ENCODE results near the gene ANKS1B.

ANKS1B gene

GRCh38 chr12:99917711-99918402 is 66.9 kb downstream of the ANKS1B start:
- no peak for TF ChIP-seq CTCF (IDR thresholded peaks at IDR 0.05; ENCODE audit: borderline replicate concordance, control extremely low read depth, extremely low read depth, insufficient read depth, missing control alignments)
- no peak for DNase-seq (ENCODE audit: low spot score)
- in situ Hi-C loops (cut with MboI; ENCODE audit: low sequenced_read_pairs, unreplicated experiment) = no loop called here

GRCh38 chr12:99916555-99916954 is 68.2 kb downstream of the ANKS1B start:
- in situ Hi-C loops (cut with MboI; ENCODE audit: low sequenced_read_pairs, unreplicated experiment) = no loop called here
- DNase-seq (ENCODE audit: low spot score) = no peak
- TF ChIP-seq CTCF (IDR thresholded peaks at IDR 0.05; ENCODE audit: borderline replicate concordance, control extremely low read depth, extremely low read depth, insufficient read depth, missing control alignments) = no peak

DNA sequence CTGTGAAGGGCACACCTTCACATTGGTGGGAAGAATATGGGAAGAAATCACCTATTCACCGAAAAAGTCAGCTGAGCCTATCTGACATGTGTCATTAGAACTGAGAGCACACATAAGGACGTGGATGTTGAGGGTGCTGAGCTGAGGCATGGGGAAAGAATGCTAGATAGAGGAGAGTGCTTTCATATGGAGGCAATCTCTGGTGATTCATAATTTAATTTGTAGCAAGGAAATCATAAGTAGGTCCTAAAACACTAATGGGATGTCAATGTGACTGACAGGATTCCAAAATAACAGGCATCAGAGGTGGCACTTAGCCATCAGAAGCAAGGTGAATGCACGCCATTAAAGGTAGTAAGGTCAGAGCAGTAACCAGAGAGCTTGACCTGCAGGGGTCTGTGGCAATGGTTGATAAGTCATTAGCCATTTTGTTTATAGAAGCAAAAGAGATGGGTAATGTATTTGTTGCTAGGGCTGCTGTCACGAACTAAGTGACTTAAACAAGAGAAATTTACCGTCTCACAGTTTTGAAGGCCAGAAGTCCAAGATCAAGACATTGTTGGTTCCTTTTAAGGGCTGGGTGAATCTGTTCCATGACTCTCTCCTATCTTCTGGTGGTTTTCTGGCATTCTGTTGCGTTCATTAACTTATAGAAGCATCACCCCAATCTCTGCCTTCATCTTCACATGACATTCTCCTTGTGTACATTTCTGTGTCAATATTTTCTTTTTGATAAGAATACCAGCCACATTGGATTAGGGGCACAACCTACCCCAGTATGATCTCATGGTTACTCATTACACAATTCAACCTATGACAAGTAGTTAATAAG is 69.3 kb downstream of the ANKS1B start:
- TF ChIP-seq CTCF (IDR thresholded peaks at IDR 0.05; ENCODE audit: borderline replicate concordance, control extremely low read depth, extremely low read depth, insufficient read depth, missing control alignments) = no peak
- DNase-seq (ENCODE audit: low spot score) = no peak
- in situ Hi-C loops (cut with MboI; ENCODE audit: low sequenced_read_pairs, unreplicated experiment) = no loop called here

DNA sequence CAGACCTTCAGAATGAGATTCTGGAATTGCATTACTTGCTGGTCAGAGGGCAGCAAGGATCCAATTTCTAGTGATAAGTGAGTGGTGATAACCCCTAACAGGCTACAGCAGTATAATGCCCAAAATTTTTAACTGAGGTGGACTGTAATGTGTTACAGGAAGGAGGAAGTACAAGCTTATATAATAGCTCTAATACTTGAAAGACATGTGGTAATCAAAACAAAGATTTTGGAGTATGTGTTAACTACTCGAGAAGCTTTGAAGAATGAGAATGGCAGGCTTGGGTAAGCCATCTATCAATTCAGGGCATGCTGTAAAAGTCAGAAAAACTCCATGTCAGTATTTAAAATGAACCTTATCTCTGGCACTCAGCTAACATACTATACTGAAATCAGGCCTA is 70.5 kb downstream of the ANKS1B start:
- no peak for TF ChIP-seq CTCF (IDR thresholded peaks at IDR 0.05; ENCODE audit: borderline replicate concordance, control extremely low read depth, extremely low read depth, insufficient read depth, missing control alignments)
- in situ Hi-C loops (cut with MboI; ENCODE audit: low sequenced_read_pairs, unreplicated experiment) = no loop called here
- no peak for DNase-seq (ENCODE audit: low spot score)

DNA sequence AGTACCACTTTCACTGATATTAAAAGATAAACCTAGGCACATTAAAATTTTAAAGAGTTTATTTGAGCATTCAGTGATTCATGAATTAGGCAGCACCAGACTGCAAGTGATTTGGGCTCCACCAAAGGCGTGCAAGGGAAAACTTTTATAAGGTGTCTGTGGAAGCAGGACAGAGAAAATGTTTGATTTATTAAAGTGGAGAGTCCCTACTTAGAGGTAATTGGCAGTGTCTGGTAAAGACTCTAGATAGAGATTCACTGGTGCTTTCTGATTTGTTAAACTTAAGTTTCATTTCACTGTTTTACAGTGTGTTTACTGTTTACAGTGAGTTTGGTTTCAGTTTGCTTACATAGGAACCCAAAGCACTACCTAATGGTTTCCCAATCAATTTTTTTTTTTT is 72.8 kb downstream of the ANKS1B start:
- no peak for DNase-seq (ENCODE audit: low spot score)
- TF ChIP-seq CTCF (IDR thresholded peaks at IDR 0.05; ENCODE audit: borderline replicate concordance, control extremely low read depth, extremely low read depth, insufficient read depth, missing control alignments) = no peak
- in situ Hi-C loops (cut with MboI; ENCODE audit: low sequenced_read_pairs, unreplicated experiment) = no loop called here

GRCh38 chr12:99911081-99911480 is 73.7 kb downstream of the ANKS1B start:
- in situ Hi-C loops (cut with MboI; ENCODE audit: low sequenced_read_pairs, unreplicated experiment) = no loop called here
- no peak for TF ChIP-seq CTCF (IDR thresholded peaks at IDR 0.05; ENCODE audit: borderline replicate concordance, control extremely low read depth, extremely low read depth, insufficient read depth, missing control alignments)
- DNase-seq (ENCODE audit: low spot score) = no peak

Measured in GM13976 (cell line).